Measurements from ENCODE around the gene DCLRE1A.

The DCLRE1A gene

DNA sequence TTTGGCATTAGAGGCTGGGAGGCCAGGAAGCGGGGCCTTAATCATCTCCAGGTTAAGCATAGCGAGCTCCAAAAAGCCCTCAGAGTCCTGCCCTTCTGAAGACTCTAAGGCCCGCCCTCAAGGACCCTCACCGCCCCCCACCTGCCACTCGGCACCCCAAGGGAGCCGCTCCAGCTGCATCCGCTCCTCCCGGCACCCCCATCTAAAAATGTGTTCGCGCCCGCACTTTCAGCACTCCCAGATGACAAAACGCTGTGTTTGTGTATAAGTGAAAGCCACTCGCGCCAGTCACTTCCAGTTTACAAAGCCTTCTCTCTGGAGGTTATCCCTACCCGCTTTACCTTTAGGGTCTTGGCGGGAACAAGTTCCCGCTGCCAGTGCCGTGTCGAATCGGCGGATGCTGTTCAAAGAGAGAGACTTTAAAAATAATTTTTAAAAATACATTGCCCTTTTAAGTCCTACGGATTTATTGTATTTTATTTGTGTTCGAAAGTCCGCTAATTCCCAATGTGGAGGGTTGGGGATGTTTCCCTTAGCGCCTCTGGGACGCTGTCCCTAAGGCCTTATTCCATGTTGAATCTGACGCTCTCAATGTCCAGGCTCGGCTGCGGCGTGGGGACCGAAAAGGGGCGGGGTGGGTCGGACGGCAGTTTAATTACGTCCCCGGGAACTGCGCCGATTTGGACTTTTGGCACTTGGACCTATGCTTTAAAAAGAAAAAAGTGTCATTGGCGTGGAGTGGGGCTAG is at the start of gene DCLRE1A, which contains the start of gene NHLRC2:
DCLRE1A (minus strand) TSS at position 70 of the 748 bp plus-strand sequence. CDS start 900 bp downstream, outside the sequence.
NHLRC2 (plus strand) TSS at position 649 of the 748 bp plus-strand sequence. CDS start 212 bp downstream, outside the sequence.
- DNase-seq: peak; percentile 46 to 76

DNA sequence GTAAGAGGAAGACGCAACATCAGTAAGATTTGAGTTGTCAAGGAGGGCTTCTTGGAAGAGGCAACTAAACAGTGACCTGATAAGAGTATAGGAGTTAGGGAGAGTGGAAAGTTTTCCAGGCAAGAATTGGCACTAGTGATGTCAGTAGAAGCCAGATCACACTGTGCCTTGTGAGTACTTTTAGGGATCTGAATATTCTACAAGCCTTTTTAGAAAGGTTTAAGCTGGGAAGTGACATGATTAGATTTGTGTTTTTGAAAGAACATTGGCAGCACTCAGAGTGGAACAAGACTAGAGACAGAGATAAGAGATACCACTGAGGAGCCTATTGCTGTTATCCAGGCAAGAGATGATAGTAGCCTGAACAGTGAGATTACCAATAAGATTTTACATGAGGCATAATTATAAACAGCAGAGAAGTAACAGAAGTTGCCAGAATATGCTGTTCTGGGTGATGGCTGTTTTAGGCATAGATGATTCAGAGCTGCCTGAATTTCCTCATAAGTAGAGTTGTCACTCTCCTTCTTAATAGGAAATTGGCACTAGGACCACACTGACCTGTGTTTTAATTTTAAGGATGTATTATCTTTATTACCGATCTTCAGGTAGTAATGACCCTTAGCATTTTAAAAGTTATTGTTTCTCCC is 46.2 kb upstream of the DCLRE1A start:
- DNase-seq: no peak

DNA sequence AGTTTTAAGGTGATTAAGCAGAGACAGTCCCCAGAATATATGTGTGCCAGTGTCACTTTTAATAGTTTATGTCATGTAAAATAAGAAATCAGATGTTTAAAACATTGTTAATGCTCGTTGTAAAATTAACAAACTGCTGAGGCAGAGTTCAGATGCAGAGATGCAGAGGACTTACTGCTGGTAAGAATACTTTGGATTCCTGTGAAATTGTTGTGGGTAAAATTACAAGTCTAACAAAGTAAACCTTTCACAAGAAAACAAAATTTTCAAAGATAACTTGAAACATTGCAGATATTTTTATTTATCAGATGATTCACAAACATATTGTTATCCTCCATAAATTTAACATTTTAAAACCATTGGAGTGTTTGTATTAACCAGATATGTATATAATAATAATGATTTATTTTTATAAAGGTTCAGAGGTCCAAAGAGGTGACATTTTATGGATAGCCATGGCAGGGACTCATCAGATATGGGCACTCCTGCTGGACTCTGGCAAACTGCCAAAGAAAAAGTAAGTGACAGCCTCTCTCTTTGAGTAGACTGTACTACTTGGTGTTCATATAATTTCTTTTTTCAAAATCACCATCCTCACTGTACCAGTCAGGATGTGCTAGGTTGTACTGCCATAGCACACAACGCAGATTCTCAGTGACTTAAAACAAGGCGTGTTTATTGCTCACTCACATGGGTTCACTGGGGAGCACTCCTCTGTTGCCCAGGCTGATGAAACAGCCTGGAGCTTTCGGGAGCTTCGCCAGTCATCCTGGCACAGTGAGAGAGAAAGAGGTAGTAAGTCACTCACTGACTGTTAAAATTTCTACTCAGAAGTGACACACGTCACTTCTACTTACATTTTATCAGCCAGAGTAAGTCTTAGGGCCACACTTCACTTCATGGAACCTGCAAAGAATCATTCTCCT is 44.1 kb upstream of the DCLRE1A start:
- no peak for DNase-seq

DNA sequence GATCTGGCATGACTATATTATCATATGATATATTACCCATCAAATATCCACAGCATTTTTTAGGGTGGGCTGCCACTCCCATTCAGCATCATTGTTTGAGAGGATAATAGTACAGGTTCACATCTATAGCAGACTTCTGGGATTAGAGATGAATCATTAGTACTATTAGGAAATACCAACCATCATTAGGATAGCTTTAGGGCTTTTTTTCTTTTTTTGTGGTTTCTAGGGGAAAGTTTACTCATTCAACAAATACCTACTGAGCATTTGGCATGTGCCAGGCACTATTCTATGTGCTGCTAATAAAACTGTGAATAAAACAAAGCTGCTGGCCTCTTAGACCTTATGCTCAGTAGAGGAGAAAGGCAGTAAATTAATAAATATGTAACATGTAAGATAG is 41.1 kb upstream of the DCLRE1A start:
- no peak for DNase-seq

DNA sequence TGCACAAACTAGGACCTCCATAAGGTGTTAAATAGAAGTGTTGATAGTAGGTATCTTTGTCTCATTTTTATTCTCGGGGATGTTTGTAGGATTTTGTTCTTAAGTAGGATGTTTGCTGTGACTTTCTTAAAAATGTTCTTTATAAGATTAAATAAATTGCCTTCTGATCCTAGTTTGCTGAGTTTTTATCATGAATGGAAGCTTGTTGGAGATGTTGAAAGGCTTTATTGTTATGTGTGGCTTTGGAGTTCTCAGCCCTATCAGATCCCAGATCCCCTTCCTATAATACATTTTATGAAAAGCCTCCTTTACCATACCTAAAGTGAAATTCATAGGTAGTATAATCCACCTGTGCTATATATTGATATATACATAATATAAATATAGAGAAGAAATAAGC is 40.7 kb upstream of the DCLRE1A start:
- no peak for DNase-seq

DNA sequence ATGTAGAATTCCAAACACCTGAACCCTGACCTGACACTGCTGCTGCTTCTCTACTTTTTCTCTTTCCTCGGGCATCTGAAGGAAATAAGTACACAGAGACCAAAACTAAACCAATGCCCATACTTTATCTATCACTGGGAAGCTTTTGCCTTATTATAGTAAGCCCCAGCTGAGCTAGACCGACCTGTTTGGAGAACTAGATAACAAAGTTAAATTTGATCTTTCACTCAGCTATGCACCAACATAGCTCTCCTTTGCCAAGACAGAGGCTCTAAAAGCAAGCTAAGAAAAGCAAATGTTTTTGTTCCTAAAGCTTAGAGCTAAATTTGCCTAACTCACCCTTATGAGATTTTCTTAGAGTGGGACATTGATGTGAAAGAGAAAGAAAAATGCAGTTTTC is 39.7 kb upstream of the DCLRE1A start:
- DNase-seq: no peak

DNA sequence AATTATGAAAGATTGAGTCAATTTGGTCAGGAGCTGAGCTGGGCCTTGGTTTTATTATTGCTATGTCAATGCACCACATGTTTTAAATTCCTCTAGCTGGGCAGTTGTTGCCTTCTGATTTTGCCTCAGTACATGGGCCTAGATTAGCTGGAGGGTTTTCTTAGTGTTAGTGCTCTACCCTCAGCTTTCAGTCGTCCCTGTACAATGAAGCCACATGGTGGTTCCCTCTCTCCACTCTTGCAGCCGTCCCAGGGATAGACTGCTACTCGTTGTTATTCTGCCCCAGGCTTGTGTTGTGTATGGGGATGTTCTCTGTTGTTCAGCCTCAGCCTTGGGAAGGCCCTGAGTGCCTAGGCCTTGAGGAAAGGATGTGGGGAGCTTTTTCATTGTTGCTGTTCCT is 37.6 kb upstream of the DCLRE1A start:
- no peak for DNase-seq

DNA sequence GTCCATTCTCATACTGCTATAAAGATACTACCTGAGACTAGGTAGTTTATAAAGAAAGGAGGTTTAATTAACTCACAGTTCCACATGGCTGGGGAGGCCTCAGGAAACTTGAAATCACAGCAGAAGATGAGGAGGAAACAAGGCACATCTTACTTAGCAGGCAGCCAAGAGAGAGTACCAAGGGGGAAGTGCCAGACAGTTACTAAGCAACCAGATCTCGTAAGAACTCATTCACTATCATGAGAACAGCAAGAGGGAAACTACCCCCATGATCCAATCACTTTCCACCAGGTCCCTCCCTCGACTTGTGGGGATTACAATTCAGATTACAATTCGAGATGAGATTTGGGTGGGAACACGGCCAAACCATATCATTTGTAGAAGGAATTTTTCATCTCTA is 36.9 kb upstream of the DCLRE1A start:
- no peak for DNase-seq

DNA sequence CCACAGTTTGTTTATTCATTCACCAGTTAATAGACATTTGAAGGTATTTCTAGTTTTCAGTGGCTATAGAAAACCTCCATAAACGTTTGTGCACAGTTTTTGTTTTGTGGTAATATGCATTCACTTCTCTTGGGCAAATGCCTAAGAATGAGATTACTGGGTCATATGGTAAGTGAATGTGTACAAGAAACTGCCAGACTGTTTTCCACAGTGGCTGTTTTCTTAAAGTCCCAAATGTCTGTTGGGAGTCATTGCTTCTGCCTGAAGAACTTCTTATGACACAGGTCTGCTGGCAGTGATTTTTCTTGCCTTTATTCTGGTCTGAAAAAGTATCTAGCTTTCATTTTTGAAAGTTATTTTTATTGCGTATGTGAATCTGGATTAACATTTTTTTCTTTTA is 36.0 kb upstream of the DCLRE1A start:
- no peak for DNase-seq

DNA sequence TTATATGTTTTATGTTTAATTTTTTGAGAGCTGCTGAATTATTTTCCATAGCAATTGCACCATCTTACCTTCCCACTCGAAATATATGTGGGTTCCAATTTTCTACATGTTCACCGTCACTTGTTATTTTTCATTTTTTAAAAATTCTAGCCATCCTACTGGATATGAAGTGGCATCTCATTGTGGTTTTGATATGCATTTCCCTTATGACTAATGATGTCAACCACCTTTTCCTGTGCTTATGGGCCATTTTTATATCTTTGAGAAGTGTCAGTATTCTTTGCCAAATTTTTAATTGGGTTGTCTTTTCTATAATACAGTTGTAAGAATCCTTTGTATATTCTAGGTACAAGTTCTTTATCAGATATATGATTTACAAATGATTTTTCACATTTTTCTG is 28.4 kb upstream of the DCLRE1A start:
- DNase-seq: no peak

DNA sequence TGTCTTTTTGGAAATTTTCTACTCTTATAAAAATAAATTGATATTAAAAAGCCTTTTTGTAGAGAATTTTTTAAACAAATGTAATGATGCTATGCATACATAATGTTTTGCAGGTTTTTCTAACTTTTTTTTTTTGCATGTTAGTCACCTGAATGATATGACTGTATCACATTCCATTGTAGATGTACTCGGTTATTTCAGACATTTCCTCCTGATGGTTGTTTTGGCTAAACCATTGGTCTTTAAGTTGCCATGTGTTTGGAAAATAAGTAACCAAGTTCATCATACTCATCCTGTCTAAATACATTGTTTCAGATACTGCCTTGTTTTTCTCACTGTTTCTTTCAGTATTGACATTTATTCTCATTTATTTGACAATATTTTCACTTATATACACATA is 26.4 kb upstream of the DCLRE1A start:
- DNase-seq: no peak

DNA sequence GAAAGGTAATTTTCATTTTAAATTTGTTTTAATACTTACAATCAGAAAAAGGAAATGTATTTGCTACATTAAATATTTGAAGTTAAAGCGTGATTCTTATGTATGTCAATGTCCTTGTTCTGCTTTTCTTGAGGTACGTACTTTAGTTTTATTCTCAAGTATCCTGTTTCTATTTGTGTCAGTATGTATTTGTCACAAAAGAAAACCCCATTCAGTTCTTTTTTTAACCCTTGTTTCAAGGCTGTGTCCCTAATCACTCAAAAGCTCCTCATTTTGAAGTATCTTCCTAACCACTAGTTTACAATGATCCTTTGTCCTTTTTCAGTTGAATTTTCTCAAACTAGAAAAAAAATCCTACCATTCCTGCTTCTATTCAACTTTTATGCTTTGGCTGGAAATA is 25.8 kb upstream of the DCLRE1A start:
- no peak for DNase-seq

DNA sequence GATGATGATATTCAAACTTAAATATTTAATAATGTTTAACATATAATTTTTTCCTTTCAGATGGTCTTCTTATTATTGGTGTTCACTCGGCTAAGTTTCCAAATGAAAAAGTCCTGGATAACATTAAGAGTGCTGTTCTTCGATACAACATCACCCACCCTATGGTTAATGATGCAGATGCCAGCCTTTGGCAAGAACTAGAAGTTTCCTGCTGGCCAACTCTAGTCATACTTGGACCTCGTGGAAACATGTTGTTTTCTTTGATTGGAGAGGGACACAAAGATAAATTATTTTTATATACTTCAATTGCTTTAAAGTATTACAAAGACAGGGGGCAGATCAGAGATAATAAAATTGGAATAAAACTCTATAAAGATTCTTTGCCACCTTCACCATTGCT is 22.6 kb upstream of the DCLRE1A start:
- no peak for DNase-seq

DNA sequence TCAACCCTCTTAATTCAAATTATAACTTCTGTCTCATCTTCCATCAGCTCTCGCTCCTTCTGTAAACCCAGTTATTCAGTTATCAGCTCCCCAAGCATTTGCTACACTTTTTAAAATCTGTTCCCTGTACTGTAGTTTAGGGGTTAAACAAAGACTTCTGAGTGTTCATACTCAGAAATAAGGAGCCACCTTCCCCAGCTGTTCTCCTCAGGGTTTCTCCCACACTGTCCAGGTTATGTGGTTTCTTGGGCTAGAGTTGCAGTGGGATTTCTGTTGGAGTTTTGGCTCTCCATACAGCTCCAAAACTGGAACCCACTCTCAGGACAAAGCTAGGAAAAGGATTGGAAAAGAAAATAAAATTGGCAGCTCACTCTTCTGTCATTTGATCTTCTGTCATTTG is 21.3 kb upstream of the DCLRE1A start:
- DNase-seq: no peak

DNA sequence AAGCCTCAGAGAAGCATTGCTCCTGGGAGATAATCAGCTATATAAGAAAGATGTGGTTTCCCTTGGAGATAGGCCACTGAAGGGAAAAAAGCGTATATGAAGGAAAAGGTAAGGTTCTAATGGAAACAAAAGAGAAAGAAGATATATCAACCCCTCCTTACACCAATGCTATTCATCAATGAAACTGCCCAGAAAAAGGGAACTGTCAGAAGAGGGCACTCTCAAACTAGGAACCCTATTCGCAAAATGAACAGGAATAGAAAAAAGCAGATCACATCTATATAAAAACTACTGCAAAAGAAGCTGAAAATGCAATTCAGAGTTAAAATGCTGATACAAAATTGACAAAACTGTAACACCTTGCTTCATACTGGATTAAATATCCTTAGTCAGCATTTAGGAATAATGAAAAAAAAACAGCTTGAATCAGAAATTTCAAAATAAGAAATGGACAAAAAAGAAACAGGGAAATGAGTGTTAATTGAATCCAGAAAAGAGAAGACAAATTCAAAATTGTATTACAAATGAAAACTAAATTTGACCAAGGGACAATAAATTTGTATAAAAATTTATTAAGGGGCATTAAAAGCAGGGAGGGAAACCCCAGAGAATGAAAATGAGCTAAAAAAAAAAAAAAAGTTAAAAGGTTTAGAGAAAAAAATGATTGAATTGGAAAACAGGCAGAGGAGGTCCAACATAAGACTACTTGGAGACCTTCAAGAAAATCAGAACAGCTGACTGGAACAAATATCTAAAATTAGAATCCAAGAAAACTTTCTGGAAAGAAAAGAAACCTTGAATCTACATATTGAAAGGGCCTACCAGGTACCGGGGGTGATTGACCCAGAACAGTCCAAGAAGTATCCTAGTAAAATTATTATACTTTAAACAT is 18.5 kb upstream of the DCLRE1A start:
- no peak for DNase-seq

DNA sequence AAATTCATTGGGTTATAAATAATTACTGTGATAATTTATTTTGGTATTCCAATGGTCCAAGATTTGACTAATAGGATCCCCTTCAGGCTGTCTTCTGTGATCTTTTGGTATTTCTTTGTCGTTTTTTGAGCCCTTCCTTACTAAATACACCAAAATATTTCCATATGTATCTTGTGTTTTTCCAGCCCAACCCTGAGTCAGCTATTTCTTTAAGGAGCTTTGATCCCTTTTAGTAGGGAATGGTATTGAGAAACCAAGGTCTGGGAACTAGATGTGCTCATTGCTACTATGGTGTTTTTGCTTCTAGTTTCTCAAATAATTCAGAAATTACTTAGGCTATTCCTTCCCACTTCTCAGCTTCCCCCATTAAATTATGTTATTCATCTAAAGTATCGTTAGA is 15.9 kb upstream of the DCLRE1A start:
- DNase-seq: no peak

DNA sequence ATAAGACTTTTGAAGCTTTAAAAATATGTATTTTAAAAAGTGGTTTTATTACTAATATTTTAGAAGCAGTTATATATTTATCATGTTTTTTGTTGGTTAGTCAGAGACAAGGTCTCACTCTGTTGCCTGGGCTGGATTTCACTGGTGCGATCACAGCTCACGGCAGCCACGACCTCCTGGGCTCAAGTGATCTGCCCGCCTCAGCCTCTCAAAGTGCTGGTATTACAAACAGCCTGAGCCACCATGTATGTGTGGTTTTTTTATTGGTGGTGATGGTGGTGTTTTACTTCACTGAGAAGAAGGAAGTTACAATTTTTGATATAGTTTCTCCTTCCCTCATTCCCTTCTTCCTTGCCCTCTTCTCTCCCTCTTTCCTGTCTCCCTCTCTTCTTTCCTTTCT is 14.0 kb upstream of the DCLRE1A start:
- no peak for DNase-seq

DNA sequence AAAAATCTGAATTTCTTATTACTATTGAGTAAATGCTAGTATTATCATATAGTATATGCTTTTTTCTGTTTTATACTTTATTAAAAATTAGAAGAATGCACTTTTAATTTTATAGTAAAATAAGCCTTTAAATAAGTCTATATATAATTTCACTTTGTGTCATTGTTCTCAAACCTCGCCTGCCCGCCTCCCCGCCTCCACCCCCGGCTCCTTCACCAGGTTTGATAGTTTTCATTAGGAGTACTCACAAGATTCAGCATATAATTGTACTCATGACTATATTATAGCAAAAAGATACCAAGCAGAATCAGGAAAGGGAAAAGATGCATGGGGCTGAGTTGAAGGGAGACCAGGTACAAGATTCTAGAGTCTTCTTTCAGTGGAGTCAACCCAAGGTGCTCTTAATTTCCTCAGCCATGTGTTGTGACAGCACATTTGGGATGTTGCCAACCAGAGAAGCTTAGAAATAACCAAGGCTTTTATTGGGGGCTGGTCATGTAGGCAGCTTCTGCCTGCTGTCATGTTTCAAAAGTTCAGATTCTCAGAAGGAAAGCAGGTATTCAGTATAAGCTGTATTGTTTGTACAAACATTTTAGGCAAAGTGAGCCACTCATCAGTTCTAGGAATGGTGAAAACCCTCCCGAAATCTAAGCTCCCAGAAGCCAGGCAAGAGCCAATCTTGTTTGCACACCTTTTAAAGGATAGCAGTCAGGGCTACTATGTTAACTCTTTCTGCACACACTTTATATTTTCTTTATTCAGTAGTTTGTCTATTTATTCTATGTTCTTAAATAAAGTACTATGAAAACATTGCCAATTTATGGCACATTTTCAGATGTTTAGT is 12.9 kb upstream of the DCLRE1A start:
- no peak for DNase-seq

DNA sequence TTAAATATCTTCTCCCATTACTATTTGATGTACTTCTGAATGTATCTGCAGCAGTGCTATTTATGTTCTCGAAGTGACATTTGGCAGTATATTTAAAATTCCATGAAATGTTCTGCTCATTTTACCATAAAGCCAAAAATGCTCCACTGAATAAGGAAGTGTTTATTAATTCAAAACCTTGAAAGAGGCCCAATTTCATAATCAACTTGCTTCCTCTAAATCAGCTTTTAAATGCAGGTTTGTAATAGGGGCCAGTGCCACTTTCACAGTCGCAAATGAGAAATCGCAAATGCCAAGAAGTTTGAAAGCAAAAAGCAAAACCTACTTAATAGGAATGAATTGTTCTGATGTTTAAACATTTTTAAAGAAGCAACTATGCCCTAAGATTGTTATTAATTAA is 12.0 kb upstream of the DCLRE1A start:
- DNase-seq: no peak

DNA sequence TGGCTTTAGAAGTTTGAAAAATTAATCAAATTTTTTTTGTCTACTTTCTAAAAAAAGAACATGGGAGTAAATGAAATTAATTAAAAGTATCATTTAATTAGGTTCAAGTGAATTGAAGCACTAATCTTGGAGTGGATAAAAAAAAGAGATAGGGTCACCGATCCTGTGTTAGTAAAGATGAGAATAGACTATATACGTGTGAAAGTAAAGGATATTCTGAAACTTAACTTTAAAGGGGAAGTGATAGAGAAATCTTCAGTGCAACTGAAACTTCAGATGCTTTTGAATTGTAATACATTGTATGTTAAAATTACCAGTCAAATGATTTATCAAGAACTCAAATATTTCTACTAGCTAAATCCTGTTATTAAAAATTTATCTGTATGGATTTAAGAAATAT is 5.4 kb upstream of the DCLRE1A start:
- DNase-seq: no peak

DNA sequence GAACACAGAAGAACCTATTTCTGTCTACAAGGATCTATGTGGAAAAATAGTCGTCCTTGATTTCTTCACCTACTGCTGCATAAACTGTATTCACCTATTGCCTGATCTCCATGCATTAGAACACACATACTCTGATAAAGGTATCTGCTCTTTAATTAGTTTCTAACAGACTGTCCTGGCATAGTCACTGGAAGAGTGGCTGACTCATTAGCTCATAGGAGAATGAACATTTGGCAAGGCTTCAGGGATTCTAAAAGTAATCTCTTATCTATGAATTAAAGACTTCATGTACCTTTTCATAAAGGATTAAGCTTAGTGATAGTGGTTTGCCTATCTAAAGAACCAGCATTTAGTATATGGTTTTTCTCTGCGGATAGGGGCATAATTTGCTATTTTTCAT is 4.7 kb upstream of the DCLRE1A start:
- DNase-seq: no peak

DNA sequence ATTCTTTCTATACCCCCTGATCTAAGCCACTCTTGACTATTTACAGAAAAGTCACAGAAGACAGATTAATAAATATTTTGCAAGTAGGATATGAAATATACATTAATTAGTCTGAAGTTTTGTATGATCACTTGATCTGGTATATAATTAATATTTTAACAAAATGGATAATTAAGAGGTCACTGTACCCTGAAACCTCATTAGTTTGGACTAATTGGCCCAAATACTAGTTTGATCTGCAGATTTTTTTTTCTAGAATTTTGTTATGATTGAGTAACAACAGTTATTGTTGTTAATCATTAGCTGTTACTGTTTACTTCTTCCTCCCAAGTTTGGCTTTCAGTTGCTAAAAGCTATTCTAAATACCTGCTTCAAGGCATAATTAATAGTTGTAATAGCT is 3.3 kb upstream of the DCLRE1A start:
- no peak for DNase-seq
